Thoracic aorta (tissue), 2 donors: Measurements from ENCODE around the gene CXCL16. TPM values are rescaled to one million over a fixed set of nuclear protein-coding genes. Genes with fewer than 3 reads are reported as not detected.

Source experiments
- ATAC-seq: fragments of 150-250 bp; one replicate; pipeline ENCODE4 v1.8.0; 2017; ENCODE audit warnings: low read depth; ENCODE audit not compliant: insufficient number of reproducible peaks, low FRiP score
- DNase-seq: peaks from one replicate; pipeline ENCODE4 v3.0.0-alpha.2; 2020; ENCODE audit warnings: low spot score
- H3K27ac ChIP-seq, 2 donors: fragments of 200-600 bp; sonication (generic); 1 replicate in 1 of 2; 2 replicates in 1 of 2; pipeline ENCODE4 v1.5.1; 2016; ENCODE audit warnings: mild to moderate bottlenecking in 2 of 2, moderate library complexity in 2 of 2
- H3K27me3 ChIP-seq: fragments of 200-600 bp; sonication (generic); replicated peaks from 2 replicates; pipeline ENCODE4 v1.6.0; 2016; ENCODE audit warnings: mild to moderate bottlenecking; ENCODE audit not compliant: insufficient read depth
- H3K36me3 ChIP-seq: fragments of 200-600 bp; sonication (generic); one replicate; pipeline ENCODE4 v1.5.1; 2016
- H3K4me1 ChIP-seq, 2 donors: fragments of 200-600 bp; sonication (generic); 1 replicate in 1 of 2; 2 replicates in 1 of 2; pipeline versions ENCODE4 v1.5.1 to v1.6.0; 2016; ENCODE audit warnings: low read depth in 2 of 2, mild to moderate bottlenecking in 1 of 2; ENCODE audit not compliant: control insufficient read depth in 1 of 2
- H3K4me3 ChIP-seq: fragments of 200-600 bp; sonication (generic); 2 replicates; pipeline ENCODE4 v1.5.1; 2016; ENCODE audit warnings: mild to moderate bottlenecking
- H3K9me3 ChIP-seq: fragments of 200-600 bp; sonication (generic); 2 replicates; pipeline ENCODE4 v1.5.1; 2016
- total RNA-seq, 2 donors: library from RNA; depleted of rRNA; stranded (reverse); fragments of >200 nt; gene quantifications; one replicate each; pipeline versions ENCODE4 v1.1.0 to v1.2.3, GENCODE V29; 2016
- TF ChIP-seq, protein P1 (sequence below): fragments of 200-600 bp; sonication (generic); IDR thresholded peaks from one replicate; pipeline ENCODE4 v1.5.1; 2019; ENCODE audit warnings: antibody characterized with exemption

Gene CXCL16
- total RNA-seq, 2 donors from 2014 or later, result 27.6 to 41.7 TPM

DNA sequence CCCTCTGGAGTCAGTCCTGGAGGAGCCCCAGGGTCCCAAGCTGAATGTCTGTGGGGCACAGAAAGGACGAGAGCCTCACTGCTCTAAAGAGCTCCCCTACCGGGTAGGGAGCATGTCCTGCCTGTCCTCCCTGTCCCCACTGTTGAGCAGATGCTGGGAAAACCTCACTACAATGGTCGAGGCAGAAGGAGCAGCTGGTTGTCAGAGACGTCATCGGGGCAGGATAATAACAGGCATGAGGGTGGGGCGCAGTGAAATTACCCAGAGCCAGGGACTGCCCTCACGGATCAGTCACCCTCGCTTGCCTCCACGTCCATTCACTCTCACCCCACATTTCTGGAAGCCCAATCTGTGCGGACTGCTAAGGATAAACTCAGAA is 32.5 kb upstream of the CXCL16 start:
- DNase-seq (no peak), ATAC-seq (no peak)
- Histone ChIP-seq H3K36me3 (no peaks in the 10 kb centered on the region), H3K27ac (no peak overlapping the region), H3K4me3 (no peak overlapping the region), H3K4me1 (no peaks in the 10 kb centered on the region), H3K27me3 (no peaks in the 10 kb centered on the region), H3K9me3 (no peaks in the 10 kb centered on the region)
- TF ChIP-seq, protein P1, sequence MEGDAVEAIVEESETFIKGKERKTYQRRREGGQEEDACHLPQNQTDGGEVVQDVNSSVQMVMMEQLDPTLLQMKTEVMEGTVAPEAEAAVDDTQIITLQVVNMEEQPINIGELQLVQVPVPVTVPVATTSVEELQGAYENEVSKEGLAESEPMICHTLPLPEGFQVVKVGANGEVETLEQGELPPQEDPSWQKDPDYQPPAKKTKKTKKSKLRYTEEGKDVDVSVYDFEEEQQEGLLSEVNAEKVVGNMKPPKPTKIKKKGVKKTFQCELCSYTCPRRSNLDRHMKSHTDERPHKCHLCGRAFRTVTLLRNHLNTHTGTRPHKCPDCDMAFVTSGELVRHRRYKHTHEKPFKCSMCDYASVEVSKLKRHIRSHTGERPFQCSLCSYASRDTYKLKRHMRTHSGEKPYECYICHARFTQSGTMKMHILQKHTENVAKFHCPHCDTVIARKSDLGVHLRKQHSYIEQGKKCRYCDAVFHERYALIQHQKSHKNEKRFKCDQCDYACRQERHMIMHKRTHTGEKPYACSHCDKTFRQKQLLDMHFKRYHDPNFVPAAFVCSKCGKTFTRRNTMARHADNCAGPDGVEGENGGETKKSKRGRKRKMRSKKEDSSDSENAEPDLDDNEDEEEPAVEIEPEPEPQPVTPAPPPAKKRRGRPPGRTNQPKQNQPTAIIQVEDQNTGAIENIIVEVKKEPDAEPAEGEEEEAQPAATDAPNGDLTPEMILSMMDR, result no peak

DNA sequence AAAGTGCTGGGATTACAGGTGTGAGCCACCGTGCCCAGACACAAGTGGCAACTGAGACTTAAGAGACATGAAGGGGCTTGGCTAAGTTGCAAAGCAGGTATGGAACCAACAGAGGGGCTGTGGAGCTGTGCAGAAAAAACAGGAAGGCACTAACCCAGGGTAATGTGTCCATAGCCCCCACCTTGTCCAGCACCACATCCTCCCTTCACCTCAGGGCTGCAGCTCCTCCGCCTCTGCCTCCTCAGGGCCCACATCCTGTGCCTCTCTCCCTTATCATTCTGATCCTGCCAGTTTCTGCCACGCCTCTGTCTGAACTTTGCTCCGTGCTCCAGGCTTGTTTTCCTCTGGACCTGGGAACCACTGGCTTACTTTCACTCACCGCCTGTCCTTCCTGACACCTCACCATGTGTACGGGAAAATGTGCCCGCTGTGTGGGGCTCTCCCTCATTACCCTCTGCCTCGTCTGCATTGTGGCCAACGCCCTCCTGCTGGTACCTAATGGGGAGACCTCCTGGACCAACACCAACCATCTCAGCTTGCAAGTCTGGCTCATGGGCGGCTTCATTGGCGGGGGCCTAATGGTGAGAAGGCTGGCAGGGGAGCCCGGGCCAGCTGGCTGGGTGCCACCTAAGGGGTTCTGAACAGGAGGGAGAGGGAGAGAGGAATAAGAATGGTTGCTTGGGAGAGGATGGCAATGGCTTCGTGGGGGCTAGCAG is 31.9 kb upstream of the CXCL16 start, which contains the start of gene TM4SF5:
Gene TM4SF5, plus strand, starts transcription at position 368 of the 716 bp plus-strand sequence. Its CDS starts 37 bp downstream, at position 405.
- DNase-seq, result no peak
- Histone ChIP-seq H3K36me3 (no peaks in the 10 kb centered on the region), H3K4me3 (no peak within 1 kb of the TSS), H3K9me3 (no peaks in the 10 kb centered on the region), H3K27me3 (no peaks in the 10 kb centered on the region), H3K27ac (no peak within 1 kb of the TSS), H3K4me1 (no peaks in the 10 kb centered on the region)
- no peak for ATAC-seq
- TF ChIP-seq, protein P1, result no peak

DNA sequence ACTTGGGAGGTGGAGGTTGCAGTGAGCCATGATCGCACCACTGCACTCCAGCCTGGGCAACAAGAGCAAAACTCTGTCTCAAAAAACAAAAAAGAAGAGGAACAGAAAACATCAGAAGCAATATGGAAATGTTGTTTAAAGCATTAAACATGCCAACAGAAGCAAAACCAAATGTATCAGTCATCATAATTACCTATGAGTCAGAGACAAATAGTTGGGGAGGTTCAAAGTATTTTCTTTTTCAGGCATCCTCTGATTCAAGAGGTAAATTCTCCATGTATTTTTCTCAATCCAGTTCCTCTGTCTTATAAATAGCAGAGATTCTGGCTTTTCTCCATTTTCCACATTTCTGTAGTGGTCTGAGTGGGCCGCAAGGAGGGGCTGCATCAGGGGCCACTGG is 29.9 kb upstream of the CXCL16 start:
- ATAC-seq (no peak), DNase-seq (no peak)
- TF ChIP-seq, protein P1, result no peak
- no peaks in the 10 kb centered on the region for H3K36me3 ChIP-seq
- H3K9me3 ChIP-seq, result no peaks in the 10 kb centered on the region
- no peaks in the 10 kb centered on the region for H3K27me3 ChIP-seq
- H3K27ac ChIP-seq, result no peak overlapping the region
- H3K4me3 ChIP-seq, result no peak overlapping the region
- H3K4me1 ChIP-seq, result no peaks in the 10 kb centered on the region

DNA sequence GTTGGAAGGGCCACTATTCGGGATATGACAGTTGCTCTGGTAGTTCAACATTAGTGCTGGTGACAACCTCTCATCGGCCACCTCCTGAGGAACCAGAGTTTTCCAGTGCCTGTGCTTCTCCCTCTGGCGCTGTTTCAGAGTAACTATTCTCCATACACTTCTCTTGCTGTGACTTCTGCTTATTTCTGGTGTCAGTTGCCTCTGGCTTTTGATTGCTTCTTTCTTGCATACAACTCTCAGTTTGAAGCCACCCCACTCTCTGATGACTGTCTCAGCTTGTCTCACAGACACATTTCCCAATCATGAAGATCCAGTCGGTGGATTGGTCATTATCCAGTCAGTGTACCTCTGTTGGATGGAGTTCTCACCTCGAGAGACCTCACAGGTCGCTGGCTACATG is 28.6 kb upstream of the CXCL16 start:
- Histone ChIP-seq H3K27ac (no peak overlapping the region), H3K4me1 (no peaks in the 10 kb centered on the region), H3K4me3 (no peak overlapping the region), H3K36me3 (no peaks in the 10 kb centered on the region), H3K27me3 (no peaks in the 10 kb centered on the region), H3K9me3 (no peaks in the 10 kb centered on the region)
- no peak for DNase-seq
- TF ChIP-seq, protein P1, result no peak
- ATAC-seq, result no peak

DNA sequence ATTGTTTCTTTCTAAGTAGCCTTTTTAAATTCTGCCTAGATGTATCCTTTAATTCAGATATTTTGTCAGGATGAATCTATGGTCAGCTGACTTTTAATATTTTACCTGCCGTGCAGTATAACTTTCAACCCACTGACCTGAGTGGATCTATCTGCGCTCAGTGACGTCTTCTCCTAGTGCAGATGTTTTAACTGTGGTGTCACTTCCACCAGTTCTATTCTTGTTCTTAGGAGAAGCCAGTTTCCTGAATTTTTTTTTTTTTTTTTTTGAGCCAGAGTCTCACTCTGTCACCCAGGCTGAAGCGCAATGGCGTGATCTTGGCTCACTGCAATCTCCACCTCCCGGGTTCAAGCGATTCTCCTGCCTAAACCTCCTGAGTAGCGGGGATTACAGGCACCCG is 27.0 kb upstream of the CXCL16 start:
- Histone ChIP-seq H3K27ac (no peak overlapping the region), H3K4me3 (no peak overlapping the region), H3K4me1 (no peaks in the 10 kb centered on the region), H3K9me3 (no peaks in the 10 kb centered on the region), H3K36me3 (no peaks in the 10 kb centered on the region), H3K27me3 (no peaks in the 10 kb centered on the region)
- DNase-seq, result no peak
- TF ChIP-seq, protein P1, result no peak
- ATAC-seq, result no peak
